CD14-positive monocyte (primary cell): Measurements from ENCODE around the gene PCAT7. TPM values are rescaled to one million over a fixed set of nuclear protein-coding genes. Genes with fewer than 3 reads are reported as not detected.

Experiments used
- DNase-seq, 3 donors: peaks; one replicate each; pipeline ENCODE4 v3.0.0-alpha.2; 2011 to 2022
- H2AFZ ChIP-seq: 2 replicates; pipeline ENCODE4 v1.6.0; 2012; ENCODE audit warnings: mild to moderate bottlenecking, low read depth, low read length, inconsistent platforms; ENCODE audit not compliant: insufficient read depth, poor library complexity, severe bottlenecking
- H3K27ac ChIP-seq, 2 donors: 1 replicate in 1 of 2; 2 replicates in 1 of 2; pipeline ENCODE4 v1.5.1; 2012 to 2013; ENCODE audit warnings: low read length in 2 of 2, control low read depth in 1 of 2, inconsistent platforms in 1 of 2, low read depth in 1 of 2, mild to moderate bottlenecking in 1 of 2
- H3K27me3 ChIP-seq, 2 donors: one replicate each; pipeline versions ENCODE4 v1.6.0 to v1.6.1; 2011 to 2013; ENCODE audit warnings: low read length in 2 of 2; ENCODE audit not compliant: control insufficient read depth in 2 of 2, insufficient read depth in 2 of 2
- H3K36me3 ChIP-seq, 2 donors: replicated peaks in 1 of 2; 1 replicate in 1 of 2; 2 replicates in 1 of 2; pipeline versions ENCODE4 v1.5.1 to v1.6.1; 2012 to 2013; ENCODE audit warnings: low read length in 2 of 2, control low read depth in 1 of 2, inconsistent platforms in 1 of 2, mild to moderate bottlenecking in 1 of 2; ENCODE audit not compliant: insufficient read depth in 2 of 2, control insufficient read depth in 1 of 2
- H3K4me1 ChIP-seq, 2 donors: 1 replicate in 1 of 2; 2 replicates in 1 of 2; pipeline versions ENCODE4 v1.5.1 to v1.6.1; 2012 to 2013; ENCODE audit warnings: low read length in 2 of 2, control low read depth in 1 of 2, inconsistent platforms in 1 of 2, mild to moderate bottlenecking in 1 of 2, moderate library complexity in 1 of 2; ENCODE audit not compliant: insufficient read depth in 2 of 2, control insufficient read depth in 1 of 2
- H3K4me2 ChIP-seq: replicated peaks from 2 replicates; pipeline ENCODE3; 2012; ENCODE audit warnings: low read length, moderate library complexity, mild to moderate bottlenecking; ENCODE audit not compliant: poor library complexity, severe bottlenecking; ENCODE audit errors: extremely low read depth
- H3K4me3 ChIP-seq, 3 experiments: fragments of 200-600 bp in 1 of 3; sonication (generic) in 1 of 3; replicated peaks in 1 of 3; 1 replicate in 2 of 3; 2 replicates in 1 of 3; pipeline ENCODE4 v1.5.1; 2011 to 2013; ENCODE audit warnings: low read length in 3 of 3, mild to moderate bottlenecking in 3 of 3, control low read depth in 2 of 3, low read depth in 2 of 3, inconsistent platforms in 1 of 3, moderate library complexity in 1 of 3
- H3K79me2 ChIP-seq: 2 replicates; pipeline ENCODE4 v1.6.0; 2012; ENCODE audit warnings: mild to moderate bottlenecking, control low read depth, inconsistent platforms, low read length, moderate library complexity; ENCODE audit not compliant: insufficient read depth
- H3K9ac ChIP-seq: 2 replicates; pipeline ENCODE4 v1.6.0; 2017; ENCODE audit warnings: low read length, mild to moderate bottlenecking; ENCODE audit not compliant: insufficient read depth, poor library complexity, severe bottlenecking
- H3K9me3 ChIP-seq, 2 donors: replicated peaks in 1 of 2; 1 replicate in 1 of 2; 2 replicates in 1 of 2; pipeline versions ENCODE4 v1.5.1 to v1.6.1; 2012 to 2013; ENCODE audit warnings: low read length in 2 of 2, control low read depth in 1 of 2; ENCODE audit not compliant: control insufficient read depth in 1 of 2, insufficient read depth in 1 of 2
- H4K20me1 ChIP-seq: 2 replicates; pipeline ENCODE4 v1.6.0; 2012; ENCODE audit warnings: mild to moderate bottlenecking, low read length, control low read depth, moderate library complexity; ENCODE audit not compliant: insufficient read depth
- H3K27ac Mint-ChIP-seq, 7 donors: one replicate each; pipeline ENCODE4 v1.8.0; 2020; ENCODE audit warnings: mild to moderate bottlenecking in 7 of 7, mixed read lengths in 7 of 7, moderate library complexity in 6 of 7, inconsistent platforms in 2 of 7
- H3K27me3 Mint-ChIP-seq, 3 donors: one replicate each; pipeline ENCODE4 v1.8.0; 2021 to 2022; ENCODE audit warnings: low read depth in 3 of 3, mild to moderate bottlenecking in 3 of 3, mixed read lengths in 3 of 3, moderate library complexity in 3 of 3, inconsistent platforms in 1 of 3
- H3K36me3 Mint-ChIP-seq, 2 donors: one replicate each; pipeline ENCODE4 v1.8.0; 2020; ENCODE audit warnings: mixed read lengths in 2 of 2, inconsistent platforms in 1 of 2, mild to moderate bottlenecking in 1 of 2
- H3K4me1 Mint-ChIP-seq: one replicate; pipeline ENCODE4 v1.8.0; 2020; ENCODE audit warnings: mild to moderate bottlenecking, mixed read lengths
- H3K4me3 Mint-ChIP-seq, 2 donors: one replicate each; pipeline ENCODE4 v1.8.0; 2020; ENCODE audit warnings: mild to moderate bottlenecking in 2 of 2, mixed read lengths in 2 of 2, moderate library complexity in 1 of 2
- H3K9me3 Mint-ChIP-seq, 7 donors: one replicate each; pipeline ENCODE4 v1.8.0; 2020 to 2022; ENCODE audit warnings: mixed read lengths in 7 of 7, mild to moderate bottlenecking in 6 of 7, moderate library complexity in 6 of 7, inconsistent platforms in 2 of 7
- WGBS: methylation state at CpG from one replicate; pipeline ENCODE4 v1.1.5; 2013; ENCODE audit warnings: missing lambda C conversion rate; ENCODE audit not compliant: insufficient coverage; 5-methylcytosine and 5-hydroxymethylcytosine counted together
- intact Hi-C, 2 donors: fragments of 100-400 bp; cut with micrococcal nuclease; formaldehyde crosslinking; loops; one replicate each; pipeline versions ENCODE4 v1.15.0 to v1.15.1; 2023
- polyA plus RNA-seq, 3 donors: library from polyadenylated mRNA; depleted of rRNA in 1 of 3; unstranded in 2 of 3; stranded (reverse) in 1 of 3; fragments of 300-500 nt in 2 of 3; fragments of >200 nt in 1 of 3; fragmentation: Illumina TruSeq in 2 of 3; gene quantifications; 1 replicate in 2 of 3; 2 replicates in 1 of 3; pipeline ENCODE4 v1.2.3, GENCODE V29; 2012 to 2021
- TF ChIP-seq, protein P1 (sequence below): fragments of 200-600 bp; IDR thresholded peaks from one replicate; pipeline ENCODE4 v1.8.0; 2022; ENCODE audit warnings: antibody characterized with exemption, mild to moderate bottlenecking

Gene PCAT7
- polyA plus RNA-seq, 3 donors: not detected

DNA sequence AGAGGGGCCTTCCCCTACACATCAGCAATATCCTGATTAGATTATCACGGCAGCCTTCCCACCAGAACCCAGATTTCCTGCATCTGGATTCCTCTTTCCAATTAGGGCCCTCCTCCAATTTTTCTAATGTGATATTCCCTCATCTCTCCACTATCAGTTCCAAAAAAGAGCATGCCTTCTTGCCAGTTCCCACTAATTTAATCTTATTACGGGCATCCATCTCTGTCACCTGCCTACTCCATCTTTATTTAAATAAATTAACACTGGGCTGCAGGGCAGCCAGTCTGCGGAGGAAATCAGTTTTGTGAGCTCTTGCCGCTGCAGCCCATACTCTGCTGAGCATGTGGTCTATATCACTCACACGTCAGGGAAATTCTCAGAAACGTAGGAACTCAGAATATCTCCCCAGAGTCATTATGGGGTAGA, 55.3 kb downstream of the PCAT7 start:
- Mint-ChIP-seq H3K4me1 (peaks cover 6% of the 10 kb centered on the region), H3K9me3 (peaks cover 0 to 2% (median 0%) of the 10 kb centered on the region in 7 donors), H3K4me3 (no peak overlapping the region), H3K36me3 (peaks cover 77 to 95% of the 10 kb centered on the region in 2 donors), H3K27ac (no peak overlapping the region), H3K27me3 (peaks cover 0 to 4% (median 3%) of the 10 kb centered on the region in 3 donors)
- Histone ChIP-seq H3K4me3 (no peak overlapping the region), H3K4me1 (no peaks in the 10 kb centered on the region), H3K79me2 (no peaks in the 10 kb centered on the region), H3K36me3 (peaks cover 43 to 89% of the 10 kb centered on the region in 2 donors), H3K9me3 (no peaks in the 10 kb centered on the region), H2AFZ (no peak overlapping the region), H3K4me2 (no peak overlapping the region), H3K27me3 (no peaks in the 10 kb centered on the region), H4K20me1 (peaks cover 6% of the 10 kb centered on the region), H3K27ac (no peak overlapping the region), H3K9ac (no peak overlapping the region)
- DNase-seq: no peak
- TF ChIP-seq, protein P1, sequence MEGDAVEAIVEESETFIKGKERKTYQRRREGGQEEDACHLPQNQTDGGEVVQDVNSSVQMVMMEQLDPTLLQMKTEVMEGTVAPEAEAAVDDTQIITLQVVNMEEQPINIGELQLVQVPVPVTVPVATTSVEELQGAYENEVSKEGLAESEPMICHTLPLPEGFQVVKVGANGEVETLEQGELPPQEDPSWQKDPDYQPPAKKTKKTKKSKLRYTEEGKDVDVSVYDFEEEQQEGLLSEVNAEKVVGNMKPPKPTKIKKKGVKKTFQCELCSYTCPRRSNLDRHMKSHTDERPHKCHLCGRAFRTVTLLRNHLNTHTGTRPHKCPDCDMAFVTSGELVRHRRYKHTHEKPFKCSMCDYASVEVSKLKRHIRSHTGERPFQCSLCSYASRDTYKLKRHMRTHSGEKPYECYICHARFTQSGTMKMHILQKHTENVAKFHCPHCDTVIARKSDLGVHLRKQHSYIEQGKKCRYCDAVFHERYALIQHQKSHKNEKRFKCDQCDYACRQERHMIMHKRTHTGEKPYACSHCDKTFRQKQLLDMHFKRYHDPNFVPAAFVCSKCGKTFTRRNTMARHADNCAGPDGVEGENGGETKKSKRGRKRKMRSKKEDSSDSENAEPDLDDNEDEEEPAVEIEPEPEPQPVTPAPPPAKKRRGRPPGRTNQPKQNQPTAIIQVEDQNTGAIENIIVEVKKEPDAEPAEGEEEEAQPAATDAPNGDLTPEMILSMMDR: no peak
- WGBS: 98% methylated on average over 5 of the region's 6 CpGs
- intact Hi-C loops: no loop called here

DNA sequence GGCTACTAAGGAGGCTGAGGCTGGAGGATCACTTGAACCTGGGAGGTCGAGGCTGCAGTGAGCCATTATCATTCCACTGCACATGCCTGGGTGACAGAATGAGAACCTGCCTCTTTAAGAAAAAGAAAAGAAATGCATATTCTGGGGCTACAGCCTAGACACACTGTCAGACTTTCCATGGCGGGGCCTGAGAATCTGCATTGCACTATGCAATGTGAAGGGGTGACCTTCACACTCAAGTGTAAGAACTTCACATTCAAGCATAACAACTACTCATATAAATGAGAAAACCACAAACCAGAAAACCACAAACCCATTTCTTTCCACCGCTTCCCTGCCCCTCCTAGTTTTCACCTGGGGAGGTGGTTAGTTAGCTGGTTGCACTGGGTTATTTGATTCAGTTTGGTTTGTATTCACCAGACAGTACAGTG, 56.8 kb downstream of the PCAT7 start:
- intact Hi-C loops: no loop called here
- WGBS: 100% methylated on average over 1 of the region's 3 CpGs
- H3K4me2 ChIP-seq: no peak overlapping the region
- H3K4me1 ChIP-seq: no peaks in the 10 kb centered on the region
- Mint-ChIP-seq H3K4me3 (no peak overlapping the region), H3K4me1 (peaks cover 6% of the 10 kb centered on the region), H3K9me3 (peaks cover 0 to 2% (median 0%) of the 10 kb centered on the region in 7 donors), H3K27ac (no peak overlapping the region), H3K36me3 (peaks cover 73 to 95% of the 10 kb centered on the region in 2 donors), H3K27me3 (peaks cover 0 to 4% (median 3%) of the 10 kb centered on the region in 3 donors)
- no peak overlapping the region for H2AFZ ChIP-seq
- H3K27ac ChIP-seq: no peak overlapping the region
- H3K79me2 ChIP-seq: no peaks in the 10 kb centered on the region
- H4K20me1 ChIP-seq: peaks cover 6% of the 10 kb centered on the region
- H3K4me3 ChIP-seq: no peak overlapping the region
- H3K9ac ChIP-seq: no peak overlapping the region
- H3K9me3 ChIP-seq: no peaks in the 10 kb centered on the region
- no peaks in the 10 kb centered on the region for H3K27me3 ChIP-seq
- peaks cover 38 to 88% of the 10 kb centered on the region in 2 donors for H3K36me3 ChIP-seq
- TF ChIP-seq, protein P1: no peak
- DNase-seq: no peak
